CMK (cell line): Measurements from ENCODE around the gene CANT1.
A peak's percentile ranks its signal among the peaks of the same experiment; 100 is the strongest.

Experiments used
- DNase-seq: peaks from one replicate; pipeline ENCODE4 v3.0.0-alpha.2; 2010; ENCODE audit warnings: low read depth

The CANT1 gene

GRCh38 chr17:78995022-78995760 is 14.4 kb downstream of the CANT1 start:
- DNase-seq = no peak

DNA sequence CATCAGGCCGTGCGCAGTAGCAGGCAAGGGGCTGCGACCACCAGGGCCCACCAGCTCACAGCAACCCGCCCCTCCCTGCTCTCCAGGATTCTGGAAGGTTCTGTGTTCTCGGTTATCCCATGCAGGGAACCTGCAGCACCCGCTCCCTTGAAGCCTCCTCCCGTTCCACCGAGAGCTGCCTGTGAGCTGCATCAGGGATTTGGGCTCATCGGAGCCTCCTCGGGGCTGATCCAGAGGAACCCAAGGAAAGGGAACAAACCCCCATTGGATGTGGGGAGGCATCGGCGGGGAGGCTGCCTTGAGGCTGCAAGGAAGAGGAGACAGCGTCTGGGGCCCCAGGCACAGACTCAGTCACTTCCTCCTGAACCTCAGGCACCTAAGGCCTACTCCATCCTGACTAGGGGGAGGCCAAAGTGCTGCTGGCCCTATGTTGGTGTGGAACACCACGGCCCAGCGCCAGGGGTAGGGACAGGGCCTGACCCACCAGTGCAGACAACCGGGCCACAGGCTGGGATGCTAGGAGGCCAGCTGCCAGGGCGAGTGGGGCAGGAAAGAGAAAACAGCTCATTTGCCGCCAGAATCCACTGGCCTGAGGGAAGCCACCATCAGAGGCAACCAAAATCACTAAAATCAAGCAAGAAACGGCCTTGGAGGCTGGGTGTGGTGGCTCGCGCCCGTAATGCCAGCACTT is 15.4 kb downstream of the CANT1 start:
- no peak for DNase-seq

GRCh38 chr17:78993241-78993956 is 16.2 kb downstream of the CANT1 start:
- DNase-seq = no peak

DNA sequence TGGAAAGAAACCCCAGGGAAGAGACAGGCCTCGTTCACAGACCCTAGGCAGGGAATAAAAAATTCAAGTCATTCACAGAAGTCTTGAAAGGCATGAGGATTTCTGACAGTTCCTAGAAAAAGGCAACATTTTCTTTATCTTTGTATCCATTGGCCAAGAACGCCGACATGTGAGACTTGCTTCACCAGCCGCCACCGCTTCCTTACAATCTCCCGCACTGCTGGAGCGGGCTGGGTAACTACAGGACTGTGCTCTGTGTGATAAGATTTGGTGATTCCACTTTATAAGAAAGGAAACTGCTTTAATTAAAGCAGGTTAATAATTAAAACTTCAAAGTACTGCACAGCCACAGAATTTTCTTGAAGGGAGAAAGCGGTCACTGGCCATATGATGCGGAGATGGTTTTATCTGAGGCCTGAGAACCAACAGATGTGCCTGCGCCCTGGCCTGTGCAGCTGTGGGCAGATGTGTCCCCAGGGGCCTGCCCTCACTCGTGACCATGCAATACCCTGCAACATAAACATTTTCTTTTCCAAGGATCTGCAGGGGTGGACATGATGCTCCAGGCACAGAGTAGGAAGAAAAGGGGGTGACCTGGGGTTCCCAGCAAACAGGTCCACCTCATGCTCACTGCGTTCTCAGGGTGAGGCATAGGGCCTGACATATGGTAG is 16.9 kb downstream of the CANT1 start:
- no peak for DNase-seq

GRCh38 chr17:78991906-78992532 is 17.5 kb downstream of the CANT1 start:
- DNase-seq = no peak

GRCh38 chr17:78991017-78991738 is 18.4 kb downstream of the CANT1 start:
- DNase-seq = no peak

DNA sequence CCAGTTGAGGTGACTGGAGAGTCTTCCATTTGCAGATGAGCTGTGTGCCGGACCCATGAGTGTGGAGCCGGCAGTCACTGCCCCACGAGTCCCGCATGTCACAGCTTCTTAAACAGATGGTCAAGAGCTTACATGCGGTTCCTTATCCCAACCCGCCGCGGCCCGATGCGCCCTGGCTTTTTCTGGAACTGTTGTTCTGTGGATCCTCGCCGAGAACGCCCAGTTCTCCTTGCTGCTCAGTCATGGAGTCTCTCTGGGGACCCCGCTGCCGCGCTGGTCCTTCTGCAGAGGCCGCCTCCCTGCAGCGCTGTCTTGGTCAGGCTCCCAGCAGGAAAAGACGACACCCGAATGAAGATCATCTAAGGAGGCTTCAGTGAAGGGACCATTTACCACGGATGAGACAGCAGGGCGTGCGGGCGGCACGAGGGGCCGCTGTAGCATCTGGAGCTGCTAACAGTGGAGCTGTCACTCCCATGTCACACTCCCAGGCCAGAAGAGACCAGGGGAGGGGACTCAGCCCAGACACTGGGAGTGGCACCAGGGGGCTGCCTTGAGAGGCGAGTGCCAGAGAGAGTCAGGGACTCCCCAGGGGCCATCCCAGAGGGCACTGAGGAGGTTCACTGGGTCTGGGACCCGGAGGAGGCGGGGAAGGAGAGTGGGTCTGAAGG is 19.1 kb downstream of the CANT1 start:
- no peak for DNase-seq

- no peak for DNase-seq
Observed at GRCh38 chr17:78988152-78988551, 21.4 kb downstream of the CANT1 start.

- no peak for DNase-seq
Observed at GRCh38 chr17:78986649-78987328, 22.8 kb downstream of the CANT1 start.

- peak; percentile 30 for DNase-seq
Observed at GRCh38 chr17:78986048-78986648, 23.4 kb downstream of the CANT1 start.

DNA sequence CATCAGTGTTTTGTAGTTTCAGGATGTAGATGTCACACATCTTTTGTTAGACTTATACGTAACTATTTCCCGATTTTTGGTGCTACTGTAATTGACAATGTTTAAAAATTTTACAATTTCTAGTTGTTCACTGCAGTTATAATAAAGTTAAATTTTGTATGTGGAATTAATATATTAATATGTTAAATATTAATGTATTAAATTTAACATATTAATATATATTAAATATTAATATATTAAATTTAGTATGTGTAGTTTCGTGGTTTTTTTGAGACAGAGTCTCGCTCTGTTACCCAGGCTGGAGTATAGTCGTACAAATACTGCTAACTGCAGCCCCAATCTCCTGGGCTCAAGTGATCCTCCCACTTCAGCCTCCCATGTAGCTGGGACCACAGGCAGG is 24.2 kb downstream of the CANT1 start:
- no peak for DNase-seq

DNA sequence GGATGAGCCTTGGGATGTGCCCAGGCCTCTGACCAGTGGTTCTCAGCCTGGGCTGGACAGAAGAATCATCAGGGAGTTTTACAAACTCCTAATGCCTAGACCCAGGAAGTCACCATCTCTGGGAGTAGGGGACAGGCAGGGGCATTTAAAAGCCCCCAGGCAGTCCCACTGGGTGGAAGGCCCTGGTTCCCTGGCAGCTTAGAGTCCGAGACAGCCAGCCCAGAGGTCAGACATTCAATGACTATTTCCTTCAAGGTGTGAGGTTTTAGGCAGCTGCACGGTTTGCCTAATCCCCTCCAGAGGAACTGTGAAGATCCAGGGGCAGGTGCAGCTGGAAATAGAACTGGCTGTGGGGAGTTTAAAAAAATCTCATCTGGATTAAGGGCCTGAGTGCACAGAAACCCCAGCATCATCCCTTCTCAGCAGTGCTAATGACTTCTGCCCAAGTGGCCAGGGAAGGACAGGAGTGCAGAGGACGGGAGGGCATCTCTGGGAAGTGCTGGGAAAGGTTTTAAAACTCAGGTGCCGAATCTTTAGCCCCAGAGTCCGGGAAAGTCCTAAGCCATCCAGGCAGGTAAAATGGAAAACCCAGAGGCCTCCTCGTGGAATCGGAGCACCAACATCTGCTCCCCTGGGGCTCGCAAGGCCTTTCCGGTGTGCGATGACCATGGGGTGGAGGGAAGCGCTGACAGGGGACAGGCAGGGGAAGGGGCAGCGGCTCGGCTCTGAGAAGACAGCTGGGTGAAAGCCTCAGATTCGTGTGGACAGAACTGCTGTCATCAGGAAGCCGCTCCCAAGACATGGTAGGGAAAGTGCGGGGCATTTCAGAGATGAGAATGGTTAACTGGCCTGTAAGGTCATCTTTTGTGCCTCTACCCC is 28.3 kb downstream of the CANT1 start:
- no peak for DNase-seq

DNA sequence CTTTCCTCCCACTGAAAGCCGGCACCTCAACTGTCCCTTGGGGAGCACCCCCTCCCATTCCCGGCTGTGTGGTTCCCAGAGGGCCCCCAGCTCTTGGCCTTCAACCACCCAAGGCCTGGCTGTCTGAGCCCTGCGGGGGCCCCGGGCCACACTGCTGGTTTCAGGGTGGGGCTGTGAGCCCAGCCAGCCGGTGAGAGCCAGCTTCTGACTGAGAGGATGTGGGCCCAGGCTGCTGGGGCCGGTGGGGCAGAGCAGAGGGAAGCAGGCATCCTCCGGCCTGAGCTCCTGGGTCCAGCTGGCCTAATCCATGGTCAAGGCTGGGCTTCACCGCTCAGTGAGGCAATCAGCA is 29.0 kb downstream of the CANT1 start:
- DNase-seq = no peak

DNA sequence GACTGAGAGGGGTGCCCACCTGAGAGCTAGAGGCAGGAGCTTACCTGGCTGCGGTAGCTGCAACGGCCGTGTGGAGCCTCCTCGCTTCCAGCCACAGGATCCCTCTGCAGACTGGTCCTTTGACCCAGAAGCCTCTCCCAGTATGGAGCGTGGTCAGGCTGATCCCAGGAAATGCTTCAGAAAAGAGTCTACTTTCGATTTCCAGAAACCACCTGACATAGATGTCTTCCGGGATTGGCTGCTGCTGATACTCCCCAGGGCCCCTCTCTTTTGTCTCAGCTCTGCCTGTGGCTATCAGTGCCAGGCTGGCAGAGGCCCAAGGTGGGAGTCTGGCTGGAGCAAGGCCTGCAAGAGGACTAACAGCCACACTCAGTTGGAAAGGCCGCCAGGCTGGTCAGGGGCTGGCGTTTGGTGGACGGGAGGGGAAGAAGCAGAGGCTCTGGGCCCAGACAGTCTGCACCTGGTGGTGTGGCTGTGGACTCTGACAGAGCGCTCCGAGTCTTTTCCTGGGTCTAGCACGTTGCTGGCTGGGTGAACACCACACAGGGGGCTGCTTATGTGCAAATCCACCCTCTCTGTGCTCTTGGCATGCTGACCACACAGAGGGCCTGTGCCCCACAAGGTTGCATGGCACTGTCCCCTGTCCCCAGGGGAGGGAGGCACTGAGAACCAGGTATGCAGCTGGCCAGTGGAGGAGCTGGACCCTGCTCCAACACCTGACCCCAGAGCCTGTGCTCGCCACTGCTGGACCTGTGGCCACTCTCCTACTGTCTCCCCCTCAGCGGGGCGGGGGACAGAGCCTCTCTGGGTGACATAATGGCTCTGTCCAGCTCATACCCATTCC is 29.6 kb downstream of the CANT1 start, which contains the start of gene LGALS3BP:
TSS of gene LGALS3BP (minus strand) at position 144 of the 844 bp plus-strand sequence. CDS start 2,732 bp downstream, outside the sequence.
- DNase-seq = no peak

DNA sequence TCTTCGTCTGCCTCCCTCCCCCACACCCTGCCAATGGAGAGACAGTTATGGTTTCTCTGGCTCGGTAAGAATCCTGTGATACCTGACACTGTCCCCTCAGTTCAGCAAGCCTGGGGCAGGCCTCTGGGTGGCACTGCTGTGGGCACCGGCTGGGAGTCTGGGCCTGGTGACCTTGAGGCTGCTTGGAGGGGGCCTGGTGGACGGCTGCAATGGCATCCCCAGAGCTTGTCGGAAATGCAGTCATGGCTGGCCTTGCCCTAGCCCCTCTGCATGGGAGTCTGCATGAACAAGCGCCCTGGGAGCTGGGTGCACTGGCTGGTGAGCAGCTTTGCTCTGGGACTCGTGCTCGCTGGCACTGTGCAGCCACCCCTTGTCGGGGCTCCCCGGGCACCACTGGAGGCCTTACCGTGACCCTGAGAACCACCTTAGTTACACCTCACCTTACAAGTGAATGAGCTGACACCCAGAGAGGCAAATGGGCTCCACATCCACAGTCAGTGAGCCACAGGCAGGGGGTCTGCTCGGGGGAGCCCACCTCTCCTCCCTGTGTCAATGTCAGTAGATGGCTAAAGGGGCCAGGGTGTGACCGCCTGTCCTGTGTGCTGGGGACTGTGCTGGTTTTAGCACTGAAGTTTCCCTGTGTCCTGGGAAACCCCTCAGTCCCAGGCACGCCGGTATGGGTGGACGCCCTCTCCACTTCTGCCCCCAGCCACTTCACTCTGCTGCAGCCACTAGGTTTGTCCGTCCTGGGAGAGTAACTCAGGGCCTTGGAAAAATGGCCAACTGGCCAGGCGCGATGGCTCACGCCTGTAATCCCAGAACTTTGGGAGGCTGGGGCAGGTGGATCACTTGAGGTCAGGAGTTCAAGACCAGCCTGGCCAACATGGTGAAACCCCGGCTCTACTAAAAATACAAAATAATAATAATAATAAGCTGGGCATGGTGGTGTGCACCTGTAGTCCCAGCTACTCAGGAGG is 31.3 kb downstream of the CANT1 start:
- no peak for DNase-seq

DNA sequence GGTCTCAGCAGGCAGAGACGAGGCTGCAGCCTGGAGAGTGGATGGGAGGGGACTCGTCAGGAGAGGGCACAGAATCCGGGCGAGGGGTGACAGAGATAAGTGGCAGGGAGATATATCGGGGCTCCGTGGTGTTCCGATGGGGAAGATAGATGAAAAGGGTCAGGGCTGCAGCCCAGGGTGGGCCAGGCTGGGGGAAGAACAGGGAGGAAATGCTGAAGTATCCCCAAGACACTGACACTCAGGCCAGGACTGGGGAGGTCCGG is 32.0 kb downstream of the CANT1 start:
- DNase-seq = no peak
